ENCODE measurements around the gene INVS.
A peak's percentile ranks its signal among the peaks of the same experiment; 100 is the strongest.
"Not testable (repeated sequence)": the region's sequence is repeated elsewhere in the genome, so short reads cannot be mapped to it uniquely, and the experiment has no call there.

Gene INVS, protein sequence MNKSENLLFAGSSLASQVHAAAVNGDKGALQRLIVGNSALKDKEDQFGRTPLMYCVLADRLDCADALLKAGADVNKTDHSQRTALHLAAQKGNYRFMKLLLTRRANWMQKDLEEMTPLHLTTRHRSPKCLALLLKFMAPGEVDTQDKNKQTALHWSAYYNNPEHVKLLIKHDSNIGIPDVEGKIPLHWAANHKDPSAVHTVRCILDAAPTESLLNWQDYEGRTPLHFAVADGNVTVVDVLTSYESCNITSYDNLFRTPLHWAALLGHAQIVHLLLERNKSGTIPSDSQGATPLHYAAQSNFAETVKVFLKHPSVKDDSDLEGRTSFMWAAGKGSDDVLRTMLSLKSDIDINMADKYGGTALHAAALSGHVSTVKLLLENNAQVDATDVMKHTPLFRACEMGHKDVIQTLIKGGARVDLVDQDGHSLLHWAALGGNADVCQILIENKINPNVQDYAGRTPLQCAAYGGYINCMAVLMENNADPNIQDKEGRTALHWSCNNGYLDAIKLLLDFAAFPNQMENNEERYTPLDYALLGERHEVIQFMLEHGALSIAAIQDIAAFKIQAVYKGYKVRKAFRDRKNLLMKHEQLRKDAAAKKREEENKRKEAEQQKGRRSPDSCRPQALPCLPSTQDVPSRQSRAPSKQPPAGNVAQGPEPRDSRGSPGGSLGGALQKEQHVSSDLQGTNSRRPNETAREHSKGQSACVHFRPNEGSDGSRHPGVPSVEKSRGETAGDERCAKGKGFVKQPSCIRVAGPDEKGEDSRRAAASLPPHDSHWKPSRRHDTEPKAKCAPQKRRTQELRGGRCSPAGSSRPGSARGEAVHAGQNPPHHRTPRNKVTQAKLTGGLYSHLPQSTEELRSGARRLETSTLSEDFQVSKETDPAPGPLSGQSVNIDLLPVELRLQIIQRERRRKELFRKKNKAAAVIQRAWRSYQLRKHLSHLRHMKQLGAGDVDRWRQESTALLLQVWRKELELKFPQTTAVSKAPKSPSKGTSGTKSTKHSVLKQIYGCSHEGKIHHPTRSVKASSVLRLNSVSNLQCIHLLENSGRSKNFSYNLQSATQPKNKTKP

DNA sequence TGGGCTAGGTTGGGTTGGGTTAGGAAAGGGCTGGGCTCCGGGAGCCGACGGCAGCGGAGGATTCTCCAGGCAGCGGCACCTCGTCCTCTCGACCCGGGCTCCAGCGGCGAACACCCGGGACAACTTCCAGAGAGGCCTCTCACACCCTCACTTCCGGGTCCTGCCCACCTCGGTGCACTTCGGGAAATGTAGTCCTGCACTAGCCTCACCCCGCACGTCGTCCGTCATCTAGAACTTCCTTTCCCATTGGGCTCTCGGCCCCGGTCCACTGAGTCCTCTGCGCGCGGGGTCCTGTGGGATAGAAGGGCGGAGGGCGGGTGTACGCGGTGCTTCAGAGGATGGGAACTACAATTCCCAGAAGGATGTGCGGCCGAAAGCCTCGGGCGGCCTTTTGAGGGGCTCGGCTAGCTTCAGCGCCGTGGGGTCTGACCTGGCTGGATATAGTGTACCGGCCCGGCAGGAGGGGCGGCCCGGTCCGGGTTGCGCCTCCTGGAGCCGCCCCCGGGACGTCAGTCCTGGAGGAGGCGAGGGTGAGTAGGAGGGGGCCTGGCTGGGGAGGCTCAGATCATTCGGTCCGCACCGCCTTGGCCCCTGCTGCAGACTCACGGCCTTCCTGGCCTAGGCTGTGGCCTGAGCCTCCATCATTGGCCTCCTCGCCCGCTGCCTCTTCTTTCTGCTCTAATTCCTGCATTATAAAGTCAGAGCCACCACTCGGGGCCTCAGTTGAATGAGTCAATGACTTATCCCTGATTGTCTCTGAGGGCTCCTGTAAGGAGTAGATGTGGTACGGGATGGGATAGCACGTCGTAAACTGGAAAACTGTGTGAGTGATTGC lies at the start of gene INVS, which contains the start of gene ERP44:
Gene INVS, plus strand, starts transcription at position 357 of the 835 bp plus-strand sequence. CDS start 5,279 bp downstream, outside the sequence.
Gene ERP44, minus strand, starts transcription at position 114 of the 835 bp plus-strand sequence. CDS start 160 bp downstream, outside the sequence.
- peaks cover 13% of the 10 kb centered on the region for H3K36me3 ChIP-seq (ENCODE audit: insufficient read depth, low read length)
- H3K4me1 ChIP-seq (ENCODE audit: insufficient read depth, low read length), result peaks cover 24% of the 10 kb centered on the region
- no peaks in the 10 kb centered on the region for H3K9me3 ChIP-seq (ENCODE audit: low read length)
- peak within 1 kb of the TSS; percentile 63 for H3K4me3 ChIP-seq (ENCODE audit: low read length)
- H3K27me3 ChIP-seq (ENCODE audit: insufficient read depth, low read length), result no peaks in the 10 kb centered on the region
- H2AFZ ChIP-seq (ENCODE audit: low read depth, low read length), result peak within 1 kb of the TSS; percentile 58

DNA sequence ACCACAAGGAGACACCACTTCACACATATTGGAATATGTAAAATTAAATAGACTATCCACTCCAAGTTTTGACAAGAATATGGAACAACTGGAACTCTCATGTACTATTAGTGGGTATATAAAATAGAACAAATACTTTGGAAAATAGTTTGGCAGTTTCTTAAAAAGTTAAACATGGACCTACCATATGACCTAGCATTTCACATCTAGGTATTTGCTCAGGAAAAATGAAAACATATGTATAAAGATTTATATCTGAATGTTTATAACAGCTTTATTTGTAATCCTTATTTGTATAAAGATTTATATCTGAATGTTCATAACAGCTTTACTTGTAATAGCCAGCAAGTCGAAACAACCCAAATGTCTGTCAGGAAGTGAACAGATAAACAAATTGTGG lies 49.5 kb upstream of the INVS start:
- Histone ChIP-seq H3K4me1 (ENCODE audit: insufficient read depth, low read length) (peaks cover 3% of the 10 kb centered on the region), H3K36me3 (ENCODE audit: insufficient read depth, low read length) (peaks cover 26% of the 10 kb centered on the region), H3K27me3 (ENCODE audit: insufficient read depth, low read length) (no peaks in the 10 kb centered on the region), H2AFZ (ENCODE audit: low read depth, low read length) (no peak overlapping the region), H3K4me3 (ENCODE audit: low read length) (no peak overlapping the region), H3K9me3 (ENCODE audit: low read length) (no peaks in the 10 kb centered on the region)

DNA sequence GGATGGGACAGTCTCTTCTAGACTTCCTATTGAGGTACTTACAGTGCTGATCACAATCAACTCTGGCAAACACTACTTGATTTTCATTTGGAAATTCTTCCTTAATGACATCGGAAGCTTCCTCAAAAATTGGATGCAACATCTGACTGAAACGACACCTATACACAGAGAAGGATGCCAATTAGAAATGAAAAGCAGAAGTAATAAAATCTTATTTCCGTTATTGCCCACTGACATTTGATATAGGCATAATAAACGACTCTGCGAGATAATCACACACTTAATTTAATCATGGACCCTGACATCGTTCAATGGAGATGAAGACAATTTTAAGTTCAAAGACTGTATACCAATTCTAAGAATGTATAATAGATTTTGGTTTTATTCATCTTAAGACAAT lies 46.7 kb upstream of the INVS start:
- no peaks in the 10 kb centered on the region for H3K9me3 ChIP-seq (ENCODE audit: low read length)
- peaks cover 39% of the 10 kb centered on the region for H3K36me3 ChIP-seq (ENCODE audit: insufficient read depth, low read length)
- H3K4me1 ChIP-seq (ENCODE audit: insufficient read depth, low read length), result peaks cover 3% of the 10 kb centered on the region
- H2AFZ ChIP-seq (ENCODE audit: low read depth, low read length), result no peak overlapping the region
- no peaks in the 10 kb centered on the region for H3K27me3 ChIP-seq (ENCODE audit: insufficient read depth, low read length)
- H3K4me3 ChIP-seq (ENCODE audit: low read length), result no peak overlapping the region

DNA sequence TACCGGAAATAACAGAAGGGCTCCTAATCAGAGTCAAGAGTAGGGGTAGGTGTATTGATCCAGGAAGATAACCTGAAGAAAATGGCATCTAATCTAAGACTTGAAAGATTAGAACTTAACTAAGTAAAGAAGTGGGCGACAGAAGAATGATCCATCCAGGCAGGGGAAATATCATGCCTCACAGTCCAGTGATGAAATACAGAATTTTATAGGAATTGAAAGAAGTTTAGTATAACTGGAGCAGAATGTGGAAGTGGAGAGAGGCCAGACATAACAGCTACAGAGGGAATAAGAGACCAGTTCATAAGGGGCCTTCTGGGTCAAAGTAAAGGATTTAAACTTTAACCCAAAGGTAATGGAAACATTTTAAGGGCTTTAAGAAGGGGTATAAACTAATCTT lies 42.5 kb upstream of the INVS start:
- H3K4me3 ChIP-seq (ENCODE audit: low read length), result no peak overlapping the region
- peaks cover 37% of the 10 kb centered on the region for H3K36me3 ChIP-seq (ENCODE audit: insufficient read depth, low read length)
- peaks cover under 1% of the 10 kb centered on the region for H3K4me1 ChIP-seq (ENCODE audit: insufficient read depth, low read length)
- no peak overlapping the region for H2AFZ ChIP-seq (ENCODE audit: low read depth, low read length)
- no peaks in the 10 kb centered on the region for H3K9me3 ChIP-seq (ENCODE audit: low read length)
- H3K27me3 ChIP-seq (ENCODE audit: insufficient read depth, low read length), result no peaks in the 10 kb centered on the region

DNA sequence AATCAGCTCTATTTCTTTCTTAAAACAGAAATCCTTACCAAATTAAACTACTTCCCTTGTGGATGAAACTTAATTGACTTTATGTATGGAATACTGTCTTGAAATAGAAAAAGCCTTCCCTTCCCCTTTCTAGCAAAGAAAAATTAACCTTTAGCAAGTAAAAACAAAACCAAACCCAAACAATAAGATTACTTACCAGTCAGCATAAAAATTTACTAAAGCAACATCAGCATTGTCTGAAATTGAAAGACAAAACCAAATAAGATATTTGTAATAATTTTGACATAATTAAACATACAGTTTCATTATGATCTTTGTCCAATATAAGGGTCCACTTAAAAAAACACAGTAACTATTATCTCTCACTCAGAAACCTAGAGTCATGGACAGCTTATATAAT lies 41.4 kb upstream of the INVS start:
- no peaks in the 10 kb centered on the region for H3K4me1 ChIP-seq (ENCODE audit: insufficient read depth, low read length)
- H3K9me3 ChIP-seq (ENCODE audit: low read length), result no peaks in the 10 kb centered on the region
- no peaks in the 10 kb centered on the region for H3K27me3 ChIP-seq (ENCODE audit: insufficient read depth, low read length)
- no peak overlapping the region for H2AFZ ChIP-seq (ENCODE audit: low read depth, low read length)
- H3K4me3 ChIP-seq (ENCODE audit: low read length), result no peak overlapping the region
- peaks cover 30% of the 10 kb centered on the region for H3K36me3 ChIP-seq (ENCODE audit: insufficient read depth, low read length)

DNA sequence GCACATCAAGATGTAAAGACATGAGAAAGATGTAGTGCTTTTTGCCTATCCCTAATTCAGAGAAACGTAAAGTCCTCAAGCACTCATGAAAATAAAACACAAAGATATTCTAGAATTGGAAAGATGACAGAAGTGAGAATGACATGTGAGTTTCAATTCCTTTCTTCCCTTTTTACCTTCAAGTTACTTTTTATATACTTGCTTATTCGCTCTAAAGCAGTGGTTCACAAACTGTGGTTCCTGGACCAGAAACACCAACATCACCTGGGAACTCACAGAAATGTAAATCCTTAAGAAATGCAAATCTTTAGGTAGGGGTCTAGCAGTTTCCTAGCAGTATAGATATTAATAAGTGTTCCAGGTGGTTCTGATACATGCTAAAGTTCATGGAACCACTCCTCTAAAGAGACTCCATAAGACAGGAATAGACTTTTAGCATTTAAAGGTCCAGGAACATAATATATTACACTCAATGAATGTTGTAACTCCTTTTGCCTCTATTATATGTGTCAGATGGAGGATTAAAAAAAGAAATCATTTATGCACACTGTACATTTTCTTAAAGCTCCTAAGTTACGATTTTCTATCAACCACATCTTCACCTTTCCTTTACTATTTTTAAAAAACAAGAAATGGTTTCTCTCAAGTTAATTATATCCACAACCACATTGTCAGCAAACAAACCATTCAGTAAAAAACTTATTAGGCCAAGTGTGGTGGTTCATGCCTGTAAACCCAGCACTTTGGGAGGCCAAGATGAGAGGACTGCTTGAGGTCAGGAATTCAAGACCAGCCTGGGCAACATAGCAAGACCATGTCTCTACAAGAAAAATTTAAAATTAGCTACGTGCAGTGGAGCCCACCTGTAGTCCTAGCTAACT lies 40.1 kb upstream of the INVS start:
- Histone ChIP-seq H2AFZ (ENCODE audit: low read depth, low read length) (no peak overlapping the region), H3K36me3 (ENCODE audit: insufficient read depth, low read length) (peaks cover 27% of the 10 kb centered on the region), H3K4me3 (ENCODE audit: low read length) (no peak overlapping the region), H3K4me1 (ENCODE audit: insufficient read depth, low read length) (no peaks in the 10 kb centered on the region), H3K27me3 (ENCODE audit: insufficient read depth, low read length) (no peaks in the 10 kb centered on the region), H3K9me3 (ENCODE audit: low read length) (no peaks in the 10 kb centered on the region)

DNA sequence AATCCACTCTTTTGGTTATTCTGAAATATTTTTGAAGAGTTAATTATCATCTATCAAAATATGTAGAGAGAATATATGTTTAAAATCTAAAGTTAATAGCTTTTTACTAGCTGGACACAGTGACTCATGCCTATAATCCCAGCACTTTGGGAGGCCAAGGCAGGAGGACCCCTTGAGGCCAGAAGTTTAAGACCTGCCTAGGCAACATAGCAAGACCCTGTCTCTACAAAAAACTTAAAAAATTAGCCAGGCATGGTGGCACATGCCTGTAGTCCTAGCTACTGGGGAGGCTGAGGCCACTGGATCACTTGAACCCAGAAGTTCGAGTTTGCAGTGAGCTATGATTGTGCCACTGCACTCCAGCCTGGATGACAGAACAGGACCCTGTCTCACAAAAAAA lies 36.4 kb upstream of the INVS start:
- not testable (repeated sequence) for H3K9me3 ChIP-seq (ENCODE audit: low read length); H3K27me3 ChIP-seq (ENCODE audit: insufficient read depth, low read length); H3K4me1 ChIP-seq (ENCODE audit: insufficient read depth, low read length); H3K4me3 ChIP-seq (ENCODE audit: low read length); H2AFZ ChIP-seq (ENCODE audit: low read depth, low read length)
- peaks cover 14% of the 10 kb centered on the region for H3K36me3 ChIP-seq (ENCODE audit: insufficient read depth, low read length)

DNA sequence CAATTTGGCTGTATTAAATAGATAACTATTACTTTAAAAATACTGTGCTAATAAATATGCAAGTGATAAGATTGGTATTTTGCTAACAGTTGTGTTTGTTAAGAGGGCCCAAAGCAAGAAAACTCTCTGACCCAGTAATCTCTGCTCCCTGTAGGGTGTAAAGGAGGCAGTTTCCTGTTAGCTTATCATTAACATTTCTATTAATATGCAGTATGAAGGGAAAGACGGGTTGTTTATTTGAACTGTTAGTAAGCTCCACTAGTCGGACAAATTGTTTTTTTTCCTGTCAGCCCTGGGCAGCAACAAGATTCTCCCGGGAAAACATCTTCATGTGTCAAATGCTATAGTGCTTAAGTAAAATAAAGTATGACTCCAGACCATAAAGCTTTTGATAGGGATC lies 35.9 kb upstream of the INVS start:
- H3K9me3 ChIP-seq (ENCODE audit: low read length), result no peaks in the 10 kb centered on the region
- H3K4me3 ChIP-seq (ENCODE audit: low read length), result no peak overlapping the region
- H3K4me1 ChIP-seq (ENCODE audit: insufficient read depth, low read length), result no peaks in the 10 kb centered on the region
- H3K36me3 ChIP-seq (ENCODE audit: insufficient read depth, low read length), result peaks cover 8% of the 10 kb centered on the region
- no peaks in the 10 kb centered on the region for H3K27me3 ChIP-seq (ENCODE audit: insufficient read depth, low read length)
- no peak overlapping the region for H2AFZ ChIP-seq (ENCODE audit: low read depth, low read length)

DNA sequence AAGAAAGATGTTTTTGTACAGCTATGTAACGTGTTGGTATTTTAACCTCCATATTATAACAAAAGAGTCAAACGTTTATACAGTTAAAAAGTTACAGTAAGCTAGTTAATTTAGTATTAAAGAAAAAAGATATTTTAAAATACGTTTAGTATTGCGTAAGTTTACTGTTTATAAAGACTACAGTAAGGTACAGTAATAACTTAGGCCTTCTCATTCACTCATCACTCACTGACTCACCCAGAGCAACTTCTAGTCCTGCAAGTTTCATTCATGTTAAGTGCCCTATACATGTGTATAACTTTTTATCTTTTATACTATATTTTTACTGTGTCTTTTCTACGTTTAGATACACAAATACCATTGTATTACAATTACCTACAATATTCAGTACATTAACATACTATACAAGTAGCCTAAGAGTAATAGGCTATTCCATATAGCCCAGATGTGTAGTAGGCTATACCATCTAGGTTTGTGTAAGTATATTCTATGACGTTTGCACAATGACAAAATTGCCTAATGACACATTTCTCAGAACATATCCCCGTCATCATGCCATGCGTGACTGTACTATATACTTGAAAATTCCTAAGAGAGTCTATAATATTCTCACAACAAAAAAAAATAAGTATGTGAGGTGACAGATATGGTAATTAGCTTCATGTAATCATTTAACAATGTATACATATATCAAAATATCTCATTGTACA lies 34.0 kb upstream of the INVS start:
- no peaks in the 10 kb centered on the region for H3K4me1 ChIP-seq (ENCODE audit: insufficient read depth, low read length)
- H3K27me3 ChIP-seq (ENCODE audit: insufficient read depth, low read length), result no peaks in the 10 kb centered on the region
- H2AFZ ChIP-seq (ENCODE audit: low read depth, low read length), result no peak overlapping the region
- no peaks in the 10 kb centered on the region for H3K36me3 ChIP-seq (ENCODE audit: insufficient read depth, low read length)
- H3K9me3 ChIP-seq (ENCODE audit: low read length), result no peaks in the 10 kb centered on the region
- H3K4me3 ChIP-seq (ENCODE audit: low read length), result no peak overlapping the region

DNA sequence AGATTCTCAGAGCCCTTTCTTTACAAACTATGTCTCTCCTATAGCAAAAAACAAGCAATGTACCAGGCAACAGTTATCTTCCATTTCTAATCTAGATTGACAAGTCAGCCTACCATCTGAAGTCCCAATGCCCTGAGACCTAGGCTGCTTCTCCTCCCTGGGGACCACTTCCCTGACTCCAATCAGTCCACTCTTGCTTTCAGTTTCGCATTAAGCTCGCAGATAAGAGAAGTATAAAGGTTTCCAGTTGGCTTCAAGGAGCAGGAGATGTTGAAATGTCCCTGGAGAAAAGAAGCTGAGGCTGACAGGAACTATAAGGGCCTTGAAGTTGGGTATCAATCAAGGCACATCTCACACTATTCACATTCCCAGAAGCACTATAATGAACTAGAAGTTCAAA lies 32.5 kb upstream of the INVS start:
- Histone ChIP-seq H2AFZ (ENCODE audit: low read depth, low read length) (no peak overlapping the region), H3K4me3 (ENCODE audit: low read length) (no peak overlapping the region), H3K27me3 (ENCODE audit: insufficient read depth, low read length) (no peaks in the 10 kb centered on the region), H3K9me3 (ENCODE audit: low read length) (no peaks in the 10 kb centered on the region), H3K4me1 (ENCODE audit: insufficient read depth, low read length) (no peaks in the 10 kb centered on the region), H3K36me3 (ENCODE audit: insufficient read depth, low read length) (no peaks in the 10 kb centered on the region)

DNA sequence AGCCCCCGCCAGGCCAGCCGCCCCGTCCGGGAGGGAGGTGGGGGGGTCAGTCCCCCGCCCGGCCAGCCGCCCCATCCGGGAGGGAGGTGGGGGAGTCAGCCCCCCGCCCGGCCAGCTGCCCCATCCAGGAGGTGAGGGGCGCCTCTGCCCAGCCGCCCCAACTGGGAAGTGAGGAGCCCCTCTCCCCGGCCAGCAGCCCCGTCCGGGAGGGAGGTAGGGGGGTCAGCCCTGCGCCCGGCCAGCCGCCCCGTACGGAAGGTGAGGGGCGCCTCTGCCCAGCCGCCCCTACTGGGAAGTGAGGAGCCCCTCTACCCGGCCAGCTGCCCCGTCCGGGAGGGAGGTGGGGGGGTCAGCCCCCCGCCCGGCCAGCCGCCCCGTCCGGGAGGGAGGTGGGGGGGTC lies 31.1 kb upstream of the INVS start:
- H3K4me3 ChIP-seq (ENCODE audit: low read length); H2AFZ ChIP-seq (ENCODE audit: low read depth, low read length); H3K27me3 ChIP-seq (ENCODE audit: insufficient read depth, low read length); H3K9me3 ChIP-seq (ENCODE audit: low read length); H3K36me3 ChIP-seq (ENCODE audit: insufficient read depth, low read length); H3K4me1 ChIP-seq (ENCODE audit: insufficient read depth, low read length): not testable (repeated sequence)

All from neuron (in vitro differentiated cells).